ENCODE data around the gene NDUFB3. TPM values are rescaled to one million over a fixed set of nuclear protein-coding genes. Genes with fewer than 3 reads are reported as not detected.

Gene NDUFB3
- polyA plus RNA-seq, 1 donor (not counting 4 experiments of a cell fraction or from before 2014, with no cell fraction given): 220 TPM

DNA sequence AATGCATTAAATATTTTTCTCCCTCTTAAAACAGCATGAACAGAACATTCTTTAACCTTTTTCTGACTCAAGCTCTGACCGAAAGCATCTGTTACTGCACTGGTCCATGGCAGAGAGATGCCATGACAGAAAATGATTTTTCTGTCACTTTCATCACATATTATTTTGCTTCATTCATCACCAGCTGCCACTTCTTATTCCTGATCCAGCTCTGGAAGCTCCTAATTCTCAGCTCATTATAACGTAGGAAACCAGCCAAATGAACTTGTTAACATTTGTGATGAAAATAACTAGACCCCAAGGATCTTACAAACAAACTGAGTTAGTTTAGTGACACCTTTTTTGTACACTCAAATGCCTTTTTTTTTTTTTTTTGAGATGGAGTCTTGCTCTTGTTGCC, 36.5 kb downstream of the NDUFB3 start:
- Histone ChIP-seq H3K4me2 (ENCODE audit: control insufficient read depth, extremely low read depth, insufficient read depth, low read depth, low read length) (no peak overlapping the region), H2AFZ (ENCODE audit: control insufficient read depth, low read length) (no peak overlapping the region), H3K4me3 (ENCODE audit: control insufficient read depth in 2 of 3, extremely low read depth in 1 of 3, insufficient read depth in 2 of 3, low read depth in 1 of 3, low read length in 3 of 3) (no peak overlapping the region), H3K36me3 (ENCODE audit: control insufficient read depth in 2 of 2, extremely low read depth in 1 of 2, insufficient read depth in 2 of 2, low read length in 2 of 2) (no peaks in the 10 kb centered on the region), H3K27ac (ENCODE audit: control insufficient read depth, insufficient read depth, low read length) (no peak overlapping the region), H4K20me1 (ENCODE audit: control insufficient read depth, extremely low read depth, insufficient read depth, low read length) (no peaks in the 10 kb centered on the region), H3K9ac (ENCODE audit: control insufficient read depth, extremely low read depth, insufficient read depth, low read length) (no peak overlapping the region), H3K27me3 (ENCODE audit: control insufficient read depth, extremely low read depth, insufficient read depth, low read length) (no peaks in the 10 kb centered on the region), H3K79me2 (ENCODE audit: control insufficient read depth, insufficient read depth, low read length) (no peaks in the 10 kb centered on the region), H3K9me3 (ENCODE audit: control insufficient read depth, low read depth, low read length) (no peaks in the 10 kb centered on the region), H3K9me1 (ENCODE audit: control insufficient read depth, extremely low read depth, insufficient read depth, low read length) (no peaks in the 10 kb centered on the region), H3K4me1 (ENCODE audit: control insufficient read depth, extremely low read depth, insufficient read depth, low read length) (no peaks in the 10 kb centered on the region)
- DNase-seq (ENCODE audit: low read depth, low spot score): no peak
- dilution Hi-C loops (cut with MboI; ENCODE audit: extremely low pct_ligation_motif_present, low sequenced_read_pairs): no loop called here
- TF ChIP-seq, protein P1, sequence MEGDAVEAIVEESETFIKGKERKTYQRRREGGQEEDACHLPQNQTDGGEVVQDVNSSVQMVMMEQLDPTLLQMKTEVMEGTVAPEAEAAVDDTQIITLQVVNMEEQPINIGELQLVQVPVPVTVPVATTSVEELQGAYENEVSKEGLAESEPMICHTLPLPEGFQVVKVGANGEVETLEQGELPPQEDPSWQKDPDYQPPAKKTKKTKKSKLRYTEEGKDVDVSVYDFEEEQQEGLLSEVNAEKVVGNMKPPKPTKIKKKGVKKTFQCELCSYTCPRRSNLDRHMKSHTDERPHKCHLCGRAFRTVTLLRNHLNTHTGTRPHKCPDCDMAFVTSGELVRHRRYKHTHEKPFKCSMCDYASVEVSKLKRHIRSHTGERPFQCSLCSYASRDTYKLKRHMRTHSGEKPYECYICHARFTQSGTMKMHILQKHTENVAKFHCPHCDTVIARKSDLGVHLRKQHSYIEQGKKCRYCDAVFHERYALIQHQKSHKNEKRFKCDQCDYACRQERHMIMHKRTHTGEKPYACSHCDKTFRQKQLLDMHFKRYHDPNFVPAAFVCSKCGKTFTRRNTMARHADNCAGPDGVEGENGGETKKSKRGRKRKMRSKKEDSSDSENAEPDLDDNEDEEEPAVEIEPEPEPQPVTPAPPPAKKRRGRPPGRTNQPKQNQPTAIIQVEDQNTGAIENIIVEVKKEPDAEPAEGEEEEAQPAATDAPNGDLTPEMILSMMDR (optimal IDR thresholded peaks at IDR 0.05 in 1 of 3, IDR thresholded peaks at IDR 0.05 in 1 of 3, conservative IDR thresholded peaks at IDR 0.05 in 1 of 3; ENCODE audit: extremely low read depth in 1 of 3, insufficient read depth in 2 of 3, low read length in 3 of 3): no peak
- TF ChIP-seq EZH2 (IDR thresholded peaks at IDR 0.05; ENCODE audit: low read length): no peak
- FAIRE-seq: no peak

GRCh38 chr2:201109186-201109585, 37.4 kb downstream of the NDUFB3 start:
- no peak for TF ChIP-seq EZH2 (IDR thresholded peaks at IDR 0.05; ENCODE audit: low read length)
- TF ChIP-seq, protein P1 (optimal IDR thresholded peaks at IDR 0.05 in 1 of 3, IDR thresholded peaks at IDR 0.05 in 1 of 3, conservative IDR thresholded peaks at IDR 0.05 in 1 of 3; ENCODE audit: extremely low read depth in 1 of 3, insufficient read depth in 2 of 3, low read length in 3 of 3): no peak
- H3K9me3 ChIP-seq (ENCODE audit: control insufficient read depth, low read depth, low read length): no peaks in the 10 kb centered on the region
- H3K4me1 ChIP-seq (ENCODE audit: control insufficient read depth, extremely low read depth, insufficient read depth, low read length): no peaks in the 10 kb centered on the region
- H3K9ac ChIP-seq (ENCODE audit: control insufficient read depth, extremely low read depth, insufficient read depth, low read length): no peak overlapping the region
- no peaks in the 10 kb centered on the region for H3K36me3 ChIP-seq (ENCODE audit: control insufficient read depth in 2 of 2, extremely low read depth in 1 of 2, insufficient read depth in 2 of 2, low read length in 2 of 2)
- no peak overlapping the region for H3K4me3 ChIP-seq (ENCODE audit: control insufficient read depth in 2 of 3, extremely low read depth in 1 of 3, insufficient read depth in 2 of 3, low read depth in 1 of 3, low read length in 3 of 3)
- FAIRE-seq (no peak), DNase-seq (ENCODE audit: low read depth, low spot score) (no peak)
- no peaks in the 10 kb centered on the region for H4K20me1 ChIP-seq (ENCODE audit: control insufficient read depth, extremely low read depth, insufficient read depth, low read length)
- H2AFZ ChIP-seq (ENCODE audit: control insufficient read depth, low read length): no peak overlapping the region
- H3K27me3 ChIP-seq (ENCODE audit: control insufficient read depth, extremely low read depth, insufficient read depth, low read length): no peaks in the 10 kb centered on the region
- H3K79me2 ChIP-seq (ENCODE audit: control insufficient read depth, insufficient read depth, low read length): no peaks in the 10 kb centered on the region
- H3K27ac ChIP-seq (ENCODE audit: control insufficient read depth, insufficient read depth, low read length): no peak overlapping the region
- no peak overlapping the region for H3K4me2 ChIP-seq (ENCODE audit: control insufficient read depth, extremely low read depth, insufficient read depth, low read depth, low read length)
- no peaks in the 10 kb centered on the region for H3K9me1 ChIP-seq (ENCODE audit: control insufficient read depth, extremely low read depth, insufficient read depth, low read length)
- dilution Hi-C loops (cut with MboI; ENCODE audit: extremely low pct_ligation_motif_present, low sequenced_read_pairs): no loop called here
